ENCODE results near the gene MICAL3. TPM values are rescaled to one million over a fixed set of nuclear protein-coding genes. Genes with fewer than 3 reads are reported as not detected.

The MICAL3 gene
- total and polyA plus RNA-seq, 9 of the 15 experiments (the other 6 are each of a cell fraction or from before 2014, with no cell fraction given) = 0.53 to 32.1 (median 12.3) TPM

- TF ChIP-seq CBX5 (IDR thresholded peaks at IDR 0.05; ENCODE audit: borderline replicate concordance, low read depth) (no peak), ARHGAP35 (IDR thresholded peaks at IDR 0.05; ENCODE audit: partially characterized antibody) (peak; percentile 10), FOXJ2 (tag; IDR thresholded peaks at IDR 0.05) (no peak), KDM1A (IDR thresholded peaks at IDR 0.05) (peak in 1 of 2 experiments; percentile 35; a peak in 2 of 4 replicates), ETV1 (tag; conservative IDR thresholded peaks at IDR 0.05; ENCODE audit: low read depth) (no peak), MNT (conservative IDR thresholded peaks at IDR 0.05) (peak; percentile 44 to 78; a peak in 3 of 4 replicates), ETS1 (conservative IDR thresholded peaks at IDR 0.05; ENCODE audit: control insufficient read depth, low read depth, low read length) (no peak), RUNX1 (IDR thresholded peaks at IDR 0.05; ENCODE audit: low read depth) (no peak), SAFB2 (IDR thresholded peaks at IDR 0.05; ENCODE audit: borderline replicate concordance, low read depth, low read length, severe bottlenecking) (no peak), ZBTB7A (IDR thresholded peaks at IDR 0.05; ENCODE audit: borderline replicate concordance, control insufficient read depth, low read depth, low read length) (peak; percentile 9; the same call in 1 of the 2 replicates), IRF2 (CRISPR knock-in tag; IDR thresholded peaks at IDR 0.05) (no peak), ZNF511 (CRISPR knock-in tag; IDR thresholded peaks at IDR 0.05) (no peak), NR2C1 (IDR thresholded peaks at IDR 0.05) (peak; percentile 38; the same call in 1 of the 2 replicates), NR2C1 (tag; IDR thresholded peaks at IDR 0.05) (no peak), ZNF586 (CRISPR knock-in tag; conservative IDR thresholded peaks at IDR 0.05) (no peak), ZNF41 (CRISPR knock-in tag; conservative IDR thresholded peaks at IDR 0.05) (no peak), MYC (IDR thresholded peaks at IDR 0.05; ENCODE audit: low read depth, low read length) (peak; percentile 33; the same call in 1 of the 2 replicates), MYC (CRISPR knock-in tag; IDR thresholded peaks at IDR 0.05; ENCODE audit: borderline replicate concordance, low read depth) (no peak), ZNF699 (CRISPR knock-in tag; IDR thresholded peaks at IDR 0.05; ENCODE audit: insufficient replicate concordance) (no peak), HMG20A (CRISPR knock-in tag; conservative IDR thresholded peaks at IDR 0.05) (no peak), HMGN3 (IDR thresholded peaks at IDR 0.05; ENCODE audit: borderline replicate concordance, extremely low read depth, insufficient read length, low read depth, low read length) (no peak), HBP1 (CRISPR knock-in tag; IDR thresholded peaks at IDR 0.05) (no peak)
These were observed 108.0 kb downstream of the MICAL3 start (continued) for GRCh38 chr22:17916226-17916889.

Data from K562 (cell line).